ENCODE data around the gene SOD2.
"Not testable (repeated sequence)": the region's sequence is repeated elsewhere in the genome, so short reads cannot be mapped to it uniquely, and the experiment has no call there.

GRCh38 chr6:159661977-159662376 is 31.1 kb downstream of the SOD2 start:
- TF ChIP-seq CTCF (IDR thresholded peaks at IDR 0.05; ENCODE audit: low read depth, low read length); EZH2phosphoT487 (IDR thresholded peaks at IDR 0.05; ENCODE audit: low read depth): not testable (repeated sequence)
